Measurements from ENCODE around the gene MSRB1. TPM values are rescaled to one million over a fixed set of nuclear protein-coding genes. Genes with fewer than 3 reads are reported as not detected.

Gene MSRB1
- polyA plus RNA-seq, 1 donor from 2014 or later: 6.0 TPM

GRCh38 chr16:1972490-1972877 is 29.5 kb upstream of the MSRB1 start:
- H3K9ac ChIP-seq (ENCODE audit: low read length): peak overlapping the region; percentile 93
- peak overlapping the region; percentile 88 for H3K4me3 ChIP-seq (ENCODE audit: low read length)
- H3K79me2 ChIP-seq (replicated peaks; ENCODE audit: insufficient read depth, low read length): peaks cover 5% of the 10 kb centered on the region
- H3K36me3 ChIP-seq (ENCODE audit: insufficient read depth, low read length): no peaks in the 10 kb centered on the region
- H3F3A ChIP-seq (ENCODE audit: insufficient read depth, low read length, poor library complexity, severe bottlenecking): no peaks in the 10 kb centered on the region
- peak overlapping the region; percentile 60 for H3K27ac ChIP-seq (ENCODE audit: low read length)
- H3K4me2 ChIP-seq (ENCODE audit: low read length): peak overlapping the region; percentile 61
- H3K9me2 ChIP-seq (ENCODE audit: insufficient read depth, low read length): no peaks in the 10 kb centered on the region
- H3K9me3 ChIP-seq (ENCODE audit: low read length): no peaks in the 10 kb centered on the region
- H4K20me1 ChIP-seq (ENCODE audit: insufficient read depth): no peaks in the 10 kb centered on the region
- H3K27me3 ChIP-seq (ENCODE audit: insufficient read depth, low read depth, low read length): no peaks in the 10 kb centered on the region
- H2AFZ ChIP-seq (ENCODE audit: low read depth, low read length): no peak overlapping the region
- TF ChIP-seq MXI1 (conservative IDR thresholded peaks at IDR 0.05; ENCODE audit: poor library complexity, severe bottlenecking) (no peak), RAD21 (conservative IDR thresholded peaks at IDR 0.05) (no peak), POLR2AphosphoS5 (IDR thresholded peaks at IDR 0.05) (no peak), SMC3 (conservative IDR thresholded peaks at IDR 0.05; ENCODE audit: poor library complexity) (no peak), EP300 (conservative IDR thresholded peaks at IDR 0.05; ENCODE audit: poor library complexity, severe bottlenecking) (no peak), REST (IDR thresholded peaks at IDR 0.05; ENCODE audit: borderline replicate concordance) (no peak), EZH2 (IDR thresholded peaks at IDR 0.05; ENCODE audit: borderline replicate concordance, insufficient read depth, low read length, poor library complexity, severe bottlenecking) (no peak), TAF1 (IDR thresholded peaks at IDR 0.05; ENCODE audit: low read depth) (no peak)
- TF ChIP-seq, protein P1, sequence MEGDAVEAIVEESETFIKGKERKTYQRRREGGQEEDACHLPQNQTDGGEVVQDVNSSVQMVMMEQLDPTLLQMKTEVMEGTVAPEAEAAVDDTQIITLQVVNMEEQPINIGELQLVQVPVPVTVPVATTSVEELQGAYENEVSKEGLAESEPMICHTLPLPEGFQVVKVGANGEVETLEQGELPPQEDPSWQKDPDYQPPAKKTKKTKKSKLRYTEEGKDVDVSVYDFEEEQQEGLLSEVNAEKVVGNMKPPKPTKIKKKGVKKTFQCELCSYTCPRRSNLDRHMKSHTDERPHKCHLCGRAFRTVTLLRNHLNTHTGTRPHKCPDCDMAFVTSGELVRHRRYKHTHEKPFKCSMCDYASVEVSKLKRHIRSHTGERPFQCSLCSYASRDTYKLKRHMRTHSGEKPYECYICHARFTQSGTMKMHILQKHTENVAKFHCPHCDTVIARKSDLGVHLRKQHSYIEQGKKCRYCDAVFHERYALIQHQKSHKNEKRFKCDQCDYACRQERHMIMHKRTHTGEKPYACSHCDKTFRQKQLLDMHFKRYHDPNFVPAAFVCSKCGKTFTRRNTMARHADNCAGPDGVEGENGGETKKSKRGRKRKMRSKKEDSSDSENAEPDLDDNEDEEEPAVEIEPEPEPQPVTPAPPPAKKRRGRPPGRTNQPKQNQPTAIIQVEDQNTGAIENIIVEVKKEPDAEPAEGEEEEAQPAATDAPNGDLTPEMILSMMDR (IDR thresholded peaks at IDR 0.05; ENCODE audit: poor library complexity, severe bottlenecking): no peak

DNA sequence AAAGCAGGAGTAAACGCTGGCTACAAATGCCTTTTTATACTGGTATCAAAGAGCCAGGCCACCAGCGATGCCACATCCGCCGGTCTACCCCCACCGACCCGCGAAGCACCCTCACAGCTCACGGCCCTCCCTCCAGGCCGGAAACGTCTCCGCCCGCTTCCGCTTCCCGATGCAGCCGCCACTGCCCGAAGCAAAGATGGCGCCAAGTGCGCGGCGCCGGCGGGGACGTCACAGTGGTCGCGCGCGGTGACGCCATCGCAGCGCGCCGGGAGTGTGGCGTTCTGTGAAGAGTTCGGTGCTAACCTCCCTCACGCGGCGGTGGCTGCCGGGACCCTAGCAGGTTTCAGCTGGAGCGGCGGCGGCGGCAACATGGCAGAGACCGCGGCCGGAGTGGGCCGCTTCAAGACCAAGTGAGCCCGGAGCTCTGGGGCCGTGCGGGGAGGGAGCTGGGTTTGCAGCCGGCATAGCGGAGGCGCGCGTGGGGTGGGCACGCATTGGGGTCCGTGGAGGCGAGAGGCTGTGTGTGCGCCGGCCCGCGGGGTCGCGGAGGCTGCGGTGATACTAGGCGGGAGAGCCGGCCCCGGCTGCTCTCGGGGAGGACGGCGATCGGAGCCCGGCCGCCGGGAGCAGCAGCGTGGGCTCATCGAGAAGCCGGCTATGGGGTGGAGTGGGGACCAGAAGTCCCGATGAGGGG is 28.9 kb upstream of the MSRB1 start, which contains the start of gene TBL3:
Gene TBL3, plus strand, starts transcription at position 258 of the 694 bp plus-strand sequence. Its CDS starts 112 bp downstream, at position 370.
- Histone ChIP-seq H2AFZ (ENCODE audit: low read depth, low read length) (peak within 1 kb of the TSS; percentile 90), H3K27ac (ENCODE audit: low read length) (peak within 1 kb of the TSS; percentile 95), H3K27me3 (ENCODE audit: insufficient read depth, low read depth, low read length) (no peaks in the 10 kb centered on the region), H3K36me3 (ENCODE audit: insufficient read depth, low read length) (no peaks in the 10 kb centered on the region), H3K9me2 (ENCODE audit: insufficient read depth, low read length) (no peaks in the 10 kb centered on the region), H3K4me2 (ENCODE audit: low read length) (peak within 1 kb of the TSS; percentile 91), H3K4me3 (ENCODE audit: low read length) (peak within 1 kb of the TSS; percentile 88), H3F3A (ENCODE audit: insufficient read depth, low read length, poor library complexity, severe bottlenecking) (no peaks in the 10 kb centered on the region), H3K9ac (ENCODE audit: low read length) (peak within 1 kb of the TSS; percentile 93), H3K79me2 (replicated peaks; ENCODE audit: insufficient read depth, low read length) (peaks cover 5% of the 10 kb centered on the region), H3K9me3 (ENCODE audit: low read length) (no peaks in the 10 kb centered on the region), H4K20me1 (ENCODE audit: insufficient read depth) (no peaks in the 10 kb centered on the region)
- TF ChIP-seq EP300 (conservative IDR thresholded peaks at IDR 0.05; ENCODE audit: poor library complexity, severe bottlenecking): peak; percentile 78
- TF ChIP-seq, protein P1 (IDR thresholded peaks at IDR 0.05; ENCODE audit: poor library complexity, severe bottlenecking): no peak
- TF ChIP-seq RAD21 (conservative IDR thresholded peaks at IDR 0.05): peak; percentile 7
- no peak for TF ChIP-seq REST (IDR thresholded peaks at IDR 0.05; ENCODE audit: borderline replicate concordance)
- TF ChIP-seq EZH2 (IDR thresholded peaks at IDR 0.05; ENCODE audit: borderline replicate concordance, insufficient read depth, low read length, poor library complexity, severe bottlenecking): no peak
- TF ChIP-seq SMC3 (conservative IDR thresholded peaks at IDR 0.05; ENCODE audit: poor library complexity): peak; percentile 32
- peak; percentile 97 for TF ChIP-seq MXI1 (conservative IDR thresholded peaks at IDR 0.05; ENCODE audit: poor library complexity, severe bottlenecking)
- peak; percentile 99 for TF ChIP-seq POLR2AphosphoS5 (IDR thresholded peaks at IDR 0.05)
- TF ChIP-seq TAF1 (IDR thresholded peaks at IDR 0.05; ENCODE audit: low read depth): peak; percentile 88

All from neural cell (in vitro differentiated cells).